OCI-LY7 (cell line): ENCODE data around the gene DGKD.

ENCODE experiments used
- EZH2phosphoT487 ChIP-seq: fragments of 200-600 bp; sonication (generic); IDR thresholded peaks from 2 replicates; pipeline ENCODE4 v1.6.1; 2018; ENCODE audit warnings: low read depth, borderline replicate concordance, mild to moderate bottlenecking, mixed run types, antibody characterized with exemption, low read length, moderate library complexity, mixed read lengths
- TF ChIP-seq, protein P1 (sequence below): fragments of 200-600 bp; sonication (generic); conservative IDR thresholded peaks from 2 replicates; pipeline ENCODE4 v1.5.1; 2014; ENCODE audit warnings: mild to moderate bottlenecking, antibody characterized with exemption, low read length, moderate library complexity, mixed read lengths

DNA sequence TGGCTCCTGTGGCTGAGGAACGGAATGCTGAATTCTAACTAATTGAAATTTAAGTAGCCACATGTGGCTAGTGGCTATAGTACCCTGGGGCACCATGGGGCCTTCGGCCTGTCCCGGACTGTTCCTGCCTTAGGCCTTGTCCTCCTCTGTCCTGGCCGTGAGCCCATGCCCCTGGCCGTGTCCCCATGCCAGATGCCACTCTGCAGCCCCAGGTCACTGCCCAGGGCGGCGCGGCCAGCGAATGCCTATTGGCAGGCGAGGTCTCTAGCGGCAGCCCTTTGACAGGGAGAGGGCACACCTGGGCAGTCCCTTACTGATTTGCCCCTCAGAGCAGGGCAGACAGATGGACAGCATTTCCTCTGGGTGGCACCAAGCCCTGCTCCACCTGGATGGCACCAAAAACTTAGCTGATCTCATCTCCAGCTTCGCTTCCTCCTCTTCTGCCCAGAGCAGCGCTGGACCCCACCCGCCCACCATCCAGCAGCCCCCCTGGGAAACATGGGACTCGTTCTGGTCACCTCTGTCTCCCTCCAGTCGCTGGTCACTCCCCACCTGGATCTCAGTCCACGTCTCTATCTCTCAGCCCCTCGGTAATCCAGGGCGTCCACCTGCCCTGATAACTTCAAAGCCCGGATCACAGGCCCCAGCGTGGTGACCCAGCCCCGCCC lies 1.1 kb upstream of the DGKD start:
- TF ChIP-seq, protein P1, sequence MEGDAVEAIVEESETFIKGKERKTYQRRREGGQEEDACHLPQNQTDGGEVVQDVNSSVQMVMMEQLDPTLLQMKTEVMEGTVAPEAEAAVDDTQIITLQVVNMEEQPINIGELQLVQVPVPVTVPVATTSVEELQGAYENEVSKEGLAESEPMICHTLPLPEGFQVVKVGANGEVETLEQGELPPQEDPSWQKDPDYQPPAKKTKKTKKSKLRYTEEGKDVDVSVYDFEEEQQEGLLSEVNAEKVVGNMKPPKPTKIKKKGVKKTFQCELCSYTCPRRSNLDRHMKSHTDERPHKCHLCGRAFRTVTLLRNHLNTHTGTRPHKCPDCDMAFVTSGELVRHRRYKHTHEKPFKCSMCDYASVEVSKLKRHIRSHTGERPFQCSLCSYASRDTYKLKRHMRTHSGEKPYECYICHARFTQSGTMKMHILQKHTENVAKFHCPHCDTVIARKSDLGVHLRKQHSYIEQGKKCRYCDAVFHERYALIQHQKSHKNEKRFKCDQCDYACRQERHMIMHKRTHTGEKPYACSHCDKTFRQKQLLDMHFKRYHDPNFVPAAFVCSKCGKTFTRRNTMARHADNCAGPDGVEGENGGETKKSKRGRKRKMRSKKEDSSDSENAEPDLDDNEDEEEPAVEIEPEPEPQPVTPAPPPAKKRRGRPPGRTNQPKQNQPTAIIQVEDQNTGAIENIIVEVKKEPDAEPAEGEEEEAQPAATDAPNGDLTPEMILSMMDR: no peak
- TF ChIP-seq EZH2phosphoT487: no peak
